CD4-positive, alpha-beta T cell treated with Interleukin-4 for 1 hour (primary cell): ENCODE data around the gene MFRP.

ENCODE experiments used
- DNase-seq, 2 donors: peaks; one replicate each; pipeline ENCODE4 v3.0.0-alpha.2; 2020 to 2022

The MFRP gene

DNA sequence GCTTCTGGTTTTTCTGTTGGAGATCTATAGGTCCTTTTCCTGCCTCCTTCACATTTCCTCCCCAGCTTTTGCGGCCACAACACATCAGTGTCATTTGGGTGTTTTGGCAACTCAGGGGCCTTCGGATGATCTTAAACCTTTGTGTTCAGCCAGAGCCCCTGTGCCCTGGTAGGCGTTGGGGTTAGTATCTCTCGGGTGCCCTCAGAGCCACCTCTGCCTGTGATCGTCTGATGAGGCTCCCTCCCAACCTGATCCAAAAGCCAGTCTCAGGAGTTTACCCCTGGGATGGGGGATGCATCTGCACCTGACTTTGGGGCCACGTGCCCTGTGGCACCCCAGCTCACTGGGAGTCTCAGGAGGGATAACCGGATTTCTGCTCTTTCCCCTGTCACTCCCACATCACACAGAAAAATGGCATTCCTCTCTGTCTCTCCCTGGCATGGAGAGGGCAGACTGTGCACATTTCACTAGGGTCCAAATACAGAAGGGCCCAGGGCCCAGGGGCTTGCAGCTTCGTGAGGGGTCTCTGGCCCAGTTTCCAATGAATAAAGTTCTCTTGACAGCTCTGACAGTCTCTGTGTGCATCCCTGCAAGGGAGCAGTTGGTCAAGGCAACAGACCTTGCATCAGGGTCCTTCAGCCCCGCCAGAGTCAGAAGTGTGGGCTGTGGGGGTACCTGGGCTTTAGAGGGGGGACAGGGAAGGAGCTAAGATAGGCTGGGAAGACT lies 9.6 kb downstream of the MFRP start:
- DNase-seq, result no peak

DNA sequence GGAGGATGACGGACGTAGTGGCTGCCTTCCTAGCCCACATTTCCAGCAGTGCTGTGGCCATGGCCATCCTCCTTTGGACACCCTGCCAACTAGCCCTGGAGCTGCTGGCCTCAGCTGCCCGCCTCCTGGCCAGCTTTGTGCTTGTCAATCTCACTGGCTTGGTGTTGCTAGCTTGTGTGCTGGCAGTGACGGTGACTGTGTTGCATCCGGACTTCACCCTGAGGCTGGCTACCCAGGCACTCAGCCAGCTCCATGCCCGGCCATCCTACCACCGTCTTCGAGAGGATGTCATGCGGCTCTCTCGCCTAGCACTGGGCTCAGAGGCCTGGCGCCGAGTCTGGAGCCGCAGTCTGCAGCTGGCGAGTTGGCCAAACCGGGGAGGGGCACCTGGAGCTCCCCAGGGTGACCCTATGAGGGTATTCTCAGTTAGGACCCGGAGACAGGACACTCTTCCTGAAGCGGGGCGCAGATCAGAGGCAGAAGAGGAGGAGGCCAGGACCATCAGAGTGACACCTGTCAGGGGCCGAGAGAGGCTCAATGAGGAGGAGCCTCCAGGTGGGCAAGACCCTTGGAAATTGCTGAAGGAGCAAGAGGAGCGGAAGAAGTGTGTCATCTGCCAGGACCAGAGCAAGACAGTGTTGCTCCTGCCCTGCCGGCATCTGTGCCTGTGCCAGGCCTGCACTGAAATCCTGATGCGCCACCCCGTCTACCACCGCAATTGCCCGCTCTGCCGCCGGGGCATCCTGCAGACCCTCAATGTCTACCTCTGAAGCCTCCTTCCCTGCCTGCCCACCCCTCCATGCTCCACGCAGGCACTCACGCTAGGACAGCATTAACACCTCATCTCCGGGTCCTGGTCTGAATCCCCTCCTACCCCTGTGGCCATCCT lies 10.6 kb downstream of the MFRP start:
- no peak for DNase-seq

DNA sequence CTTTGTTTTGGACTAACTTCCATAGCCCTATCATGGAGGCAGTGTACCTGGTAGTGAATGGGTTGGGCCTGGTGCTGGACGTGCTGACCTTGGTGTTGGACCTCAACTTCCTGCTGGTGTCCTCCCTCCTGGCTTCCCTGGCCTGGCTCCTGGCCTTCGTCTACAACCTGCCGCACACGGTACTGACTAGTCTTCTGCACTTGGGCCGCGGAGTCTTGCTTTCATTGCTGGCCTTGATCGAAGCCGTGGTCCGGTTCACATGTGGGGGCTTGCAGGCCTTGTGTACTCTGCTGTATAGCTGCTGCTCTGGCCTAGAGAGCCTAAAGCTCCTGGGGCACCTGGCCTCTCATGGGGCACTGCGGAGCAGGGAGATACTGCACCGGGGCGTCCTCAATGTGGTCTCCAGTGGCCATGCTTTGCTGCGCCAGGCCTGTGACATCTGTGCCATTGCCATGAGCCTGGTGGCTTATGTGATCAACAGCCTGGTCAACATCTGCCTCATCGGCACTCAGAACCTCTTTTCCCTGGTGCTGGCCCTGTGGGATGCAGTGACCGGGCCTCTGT lies 11.3 kb downstream of the MFRP start:
- DNase-seq, result no peak

DNA sequence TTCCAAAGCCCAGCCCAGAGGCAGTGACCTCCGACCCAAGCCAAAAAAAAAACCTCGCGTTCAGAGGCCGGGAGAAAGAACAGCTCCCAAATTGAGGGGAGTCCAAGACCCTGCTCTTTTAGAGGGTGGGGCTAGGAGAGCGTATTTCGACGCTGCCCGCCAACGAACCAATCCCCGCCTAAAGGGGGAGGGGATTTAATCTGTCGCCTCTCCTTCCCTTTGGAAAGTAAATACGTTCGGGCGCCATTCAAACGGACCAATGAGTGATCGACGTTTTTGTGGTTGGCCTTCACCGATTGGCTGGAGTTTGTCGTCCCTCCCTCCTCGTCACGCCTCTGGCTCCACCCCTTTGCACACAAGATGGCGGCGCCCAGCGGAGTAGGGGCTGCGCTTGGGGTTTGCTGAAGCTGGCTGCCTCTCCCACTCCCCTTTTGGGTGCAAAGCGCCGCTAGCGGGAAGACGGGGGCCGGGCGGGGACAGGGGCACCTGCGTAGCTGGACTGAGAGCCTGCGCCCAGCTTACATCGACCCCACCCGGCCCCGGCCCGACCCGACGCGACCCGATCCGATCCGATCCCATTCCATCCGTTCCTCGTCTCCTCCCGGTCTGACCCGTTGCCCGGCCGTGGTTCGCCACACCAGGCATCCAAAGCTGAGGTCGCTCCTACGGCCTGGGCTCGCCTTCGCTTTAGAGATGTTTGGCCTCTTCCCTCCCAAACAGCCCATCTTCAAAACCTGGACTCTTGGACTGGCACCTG lies 12.2 kb downstream of the MFRP start, which contains the start of gene RNF26:
Gene RNF26, plus strand, starts transcription at position 354 of the 757 bp plus-strand sequence. CDS start 596 bp downstream, outside the sequence.
- DNase-seq, result peak; percentile 96 to 98

DNA sequence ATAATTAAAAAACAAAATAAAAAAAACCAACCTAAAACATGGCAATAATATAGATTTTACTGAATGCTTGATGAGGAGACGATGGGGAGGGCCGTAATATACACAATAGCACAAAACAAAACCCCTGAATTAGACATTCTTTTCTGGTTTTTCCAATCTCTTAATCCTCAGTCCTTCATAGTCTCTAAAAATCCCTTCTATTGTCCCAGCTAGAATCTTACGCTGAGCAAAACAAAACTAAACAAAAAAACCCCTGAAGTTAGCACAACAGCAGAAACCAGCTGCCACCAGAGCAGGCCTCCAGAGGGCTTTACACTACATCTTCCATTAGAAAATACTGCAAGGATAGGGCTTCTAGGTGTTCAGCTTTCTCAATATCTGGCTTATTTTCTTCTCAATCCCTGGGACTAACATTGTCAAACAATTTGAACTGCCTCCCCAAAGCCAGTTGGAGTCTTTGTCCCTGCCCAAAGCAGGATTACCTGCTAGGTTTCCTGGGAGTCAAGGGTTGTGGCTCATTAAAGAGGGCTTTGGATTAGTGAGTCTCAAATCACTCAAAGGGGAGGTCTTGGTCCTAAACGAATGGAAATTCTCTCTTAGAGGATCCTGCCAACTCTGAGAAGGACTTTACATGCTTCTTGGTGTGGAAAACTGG lies 14.3 kb downstream of the MFRP start:
- no peak for DNase-seq

DNA sequence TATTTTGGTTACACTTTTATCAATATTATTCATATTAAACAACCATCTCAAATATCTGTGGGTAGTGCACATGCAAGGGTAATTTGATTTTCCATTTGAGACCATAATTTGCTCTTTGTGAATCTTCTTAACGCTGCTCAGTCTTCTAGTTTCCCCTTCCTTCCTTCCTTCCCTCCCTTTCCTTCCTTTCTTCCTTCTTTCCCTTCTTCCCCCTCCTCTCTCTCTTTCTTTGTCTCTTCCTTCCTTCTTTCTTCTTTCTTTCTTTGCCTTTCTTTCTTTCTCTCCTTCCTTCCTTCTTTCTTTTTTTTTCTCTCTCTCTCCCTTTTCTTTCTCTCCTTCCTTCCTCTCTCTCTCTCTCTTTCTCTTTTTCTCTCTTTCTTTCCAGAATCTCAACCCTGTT lies 16.3 kb downstream of the MFRP start:
- no peak for DNase-seq

DNA sequence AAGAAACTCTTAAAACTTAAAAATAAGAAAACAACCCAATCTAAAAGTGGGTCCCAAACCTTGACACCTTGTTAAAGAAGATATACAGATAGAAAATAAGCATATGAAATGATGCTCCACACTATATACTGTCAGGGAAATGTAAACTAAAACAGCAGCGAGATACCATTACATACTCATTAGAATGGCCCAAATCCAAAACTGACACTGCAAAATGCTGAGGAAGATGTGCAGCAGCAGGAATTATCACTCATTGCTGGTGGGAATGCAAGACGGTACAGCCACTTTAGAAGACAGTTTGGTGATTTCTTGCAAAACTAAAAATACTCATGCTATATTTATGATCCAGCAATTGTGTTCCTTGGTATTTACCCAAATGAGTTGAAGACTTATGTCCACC lies 17.2 kb downstream of the MFRP start:
- DNase-seq, result no peak

DNA sequence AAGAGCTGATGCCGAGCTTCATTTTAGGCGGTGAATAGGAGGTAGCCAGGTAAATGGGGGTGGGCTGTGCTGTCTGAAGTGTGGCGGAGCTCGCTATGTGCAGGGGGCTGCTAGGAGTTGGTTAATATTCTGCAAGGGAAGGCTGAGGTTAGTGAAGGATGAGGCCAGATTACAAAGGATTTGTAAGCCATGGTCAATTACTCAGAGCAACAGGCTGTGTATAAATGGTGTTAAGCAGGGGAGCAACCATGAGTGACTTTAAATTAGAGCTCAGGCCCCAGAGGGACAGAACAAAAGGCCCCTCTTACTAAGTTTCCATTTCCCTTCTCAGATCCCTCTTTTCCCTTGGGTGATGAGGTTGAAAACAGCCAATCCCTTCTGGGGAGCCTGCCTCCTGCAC lies 22.3 kb downstream of the MFRP start:
- DNase-seq, result no peak

DNA sequence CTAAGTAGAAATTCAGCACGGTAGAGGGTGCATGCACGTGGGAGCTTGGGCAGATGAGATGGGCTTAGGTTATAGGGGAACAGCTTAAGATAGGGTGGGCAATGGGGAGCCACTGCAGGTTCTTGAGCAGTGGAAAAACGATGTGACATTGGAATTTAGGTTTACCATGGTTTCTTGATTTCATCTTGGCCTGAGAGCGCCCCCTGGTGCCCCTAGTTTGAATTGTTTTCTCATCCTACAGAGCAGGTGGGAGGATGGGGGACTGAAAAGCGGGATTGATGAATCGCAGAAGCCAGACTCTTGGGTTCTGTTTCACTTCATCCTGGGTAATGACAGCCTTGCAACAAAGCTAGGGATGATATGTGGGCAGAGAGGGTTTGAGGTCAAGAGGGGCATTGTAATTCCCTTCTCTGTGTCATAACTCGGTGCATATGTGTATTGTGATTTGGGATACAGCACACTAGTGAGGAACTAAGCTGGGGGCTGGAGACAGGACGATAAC lies 22.9 kb downstream of the MFRP start:
- DNase-seq, result peak; percentile 70 to 79

DNA sequence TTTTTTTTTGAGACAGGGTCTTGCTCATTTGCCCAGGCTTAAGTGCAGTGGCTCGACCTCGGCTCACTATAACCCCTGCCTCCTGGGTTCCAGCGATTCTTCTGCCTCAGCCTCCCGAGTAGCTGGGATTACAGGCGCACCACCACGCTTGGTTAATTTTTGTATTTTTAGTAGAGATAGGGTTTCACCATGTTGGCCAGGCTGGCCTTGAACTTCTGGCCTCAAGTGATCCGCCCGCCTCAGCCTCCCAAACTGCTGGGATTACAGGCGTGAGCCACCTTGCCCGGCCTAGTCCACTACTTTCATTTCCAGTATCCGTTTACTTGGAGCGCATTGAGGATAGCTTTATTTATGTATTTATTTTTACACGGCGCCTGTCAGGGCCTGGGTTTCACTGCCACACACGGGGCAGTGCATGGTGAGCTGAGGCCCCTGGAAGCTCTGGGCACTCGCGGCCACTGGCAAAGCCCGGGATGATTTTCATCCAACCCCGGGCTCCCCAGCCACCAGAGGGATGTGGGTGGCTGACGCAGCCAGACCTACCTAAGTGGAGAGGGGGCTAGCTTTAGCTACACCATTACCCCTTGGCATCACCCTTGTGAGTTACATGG lies 23.5 kb downstream of the MFRP start:
- no peak for DNase-seq

DNA sequence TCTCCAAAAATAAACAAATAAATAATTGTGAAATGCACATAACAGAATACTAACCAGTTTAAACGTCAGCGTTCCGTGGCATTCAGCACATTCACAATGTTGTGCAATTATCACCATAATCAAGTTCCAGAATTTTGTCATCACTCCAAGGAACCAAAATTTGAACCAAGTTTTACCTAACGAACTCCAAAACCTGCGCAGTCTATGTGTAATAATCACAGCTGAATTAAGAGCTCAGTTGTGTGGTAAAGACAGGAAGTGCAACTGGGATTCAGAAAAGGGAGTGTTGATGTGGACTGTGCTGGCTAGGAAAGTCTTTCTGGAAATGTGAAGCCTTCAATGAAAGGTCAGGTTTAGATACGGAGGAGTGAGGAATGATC lies 24.2 kb downstream of the MFRP start:
- DNase-seq, result no peak

DNA sequence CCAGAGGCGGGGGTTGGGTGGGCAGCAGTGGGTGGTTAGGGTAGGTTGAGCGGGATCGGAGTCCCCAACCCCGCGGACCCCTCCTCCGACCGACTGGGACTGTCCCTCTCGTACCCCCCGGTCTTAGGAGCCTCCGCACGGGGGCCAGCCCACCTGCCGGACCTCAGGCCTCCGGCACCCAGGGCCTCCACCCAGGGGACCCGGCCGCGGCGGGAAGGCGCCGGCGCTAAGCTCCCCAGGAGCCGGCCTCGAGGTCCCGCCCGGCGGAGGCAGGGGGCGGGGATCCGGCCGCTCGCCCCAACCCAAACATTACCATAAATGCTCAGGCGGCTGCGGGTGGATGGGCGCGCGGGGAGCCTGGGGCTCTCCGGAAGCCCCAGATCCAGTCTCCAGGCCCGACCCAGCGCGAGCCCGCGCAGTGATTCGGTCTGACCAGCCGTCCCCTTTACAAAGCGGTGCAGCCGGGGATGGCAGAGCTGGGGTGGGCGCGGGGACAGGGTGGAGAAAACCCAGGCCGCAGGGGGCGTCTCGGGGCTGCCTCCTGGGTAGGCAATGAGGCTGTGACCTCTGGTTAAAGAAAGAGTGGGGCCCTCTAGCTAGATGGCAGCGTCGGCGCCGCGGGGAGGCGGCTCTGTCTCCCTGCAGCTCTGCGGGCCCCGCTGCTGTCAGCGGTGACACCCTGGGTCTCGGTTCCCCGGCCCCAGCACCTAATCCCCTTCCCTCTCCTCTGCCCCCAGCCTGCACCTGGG lies 25.6 kb downstream of the MFRP start:
- DNase-seq, result peak in 1 of 2 donors; percentile 41

DNA sequence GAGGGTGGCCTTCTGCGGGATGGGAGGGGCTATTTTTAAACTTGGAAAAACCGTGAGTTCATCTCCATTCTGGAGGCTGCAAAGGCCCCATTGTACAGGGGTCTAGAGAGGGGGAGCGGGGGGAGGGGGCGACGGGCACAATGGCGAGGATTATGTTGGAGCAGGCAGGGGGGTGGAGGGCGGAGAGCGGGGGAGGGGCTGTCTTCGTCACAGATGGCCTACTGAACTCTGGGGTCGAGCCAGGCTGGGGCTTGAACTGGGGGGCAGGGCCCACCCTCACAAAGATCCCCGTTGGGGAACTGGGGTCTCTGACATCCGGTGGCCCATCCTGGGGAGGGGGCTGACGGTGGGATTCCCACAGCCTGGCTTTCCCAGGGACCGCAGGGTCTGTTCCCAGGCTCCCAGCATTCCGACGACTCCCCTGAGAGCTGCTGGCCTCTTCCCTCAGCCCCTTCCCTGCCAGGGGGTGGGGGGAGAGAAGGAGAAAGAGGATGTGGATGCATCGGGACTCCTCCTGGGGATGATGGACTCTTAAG lies 26.2 kb downstream of the MFRP start:
- DNase-seq, result no peak

DNA sequence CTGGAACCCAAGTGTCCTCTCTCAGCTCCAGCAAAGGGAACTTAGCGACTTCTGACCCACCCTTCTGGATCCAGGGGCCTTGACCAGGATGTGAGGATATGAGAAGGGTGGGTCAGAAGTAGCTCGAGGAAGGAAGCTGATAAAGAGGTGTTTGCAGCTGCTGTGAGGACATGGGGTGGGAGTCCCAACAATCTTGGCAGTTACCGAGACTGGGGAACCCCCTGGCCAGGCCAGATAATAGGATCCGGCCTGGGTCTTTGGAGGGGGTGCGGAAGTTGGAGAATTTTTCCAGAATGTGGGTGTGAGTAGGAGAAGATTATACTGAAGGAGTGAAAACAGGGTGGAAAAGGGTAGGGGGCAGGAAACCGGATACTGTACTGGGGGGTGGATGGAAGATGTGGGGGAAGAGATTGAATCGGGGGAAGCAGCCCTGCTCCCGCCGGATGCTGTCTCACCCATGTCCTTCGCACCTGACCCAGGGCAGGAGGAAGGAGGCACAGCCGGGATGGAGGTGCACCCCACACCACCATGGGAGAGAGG lies 26.7 kb downstream of the MFRP start:
- no peak for DNase-seq

DNA sequence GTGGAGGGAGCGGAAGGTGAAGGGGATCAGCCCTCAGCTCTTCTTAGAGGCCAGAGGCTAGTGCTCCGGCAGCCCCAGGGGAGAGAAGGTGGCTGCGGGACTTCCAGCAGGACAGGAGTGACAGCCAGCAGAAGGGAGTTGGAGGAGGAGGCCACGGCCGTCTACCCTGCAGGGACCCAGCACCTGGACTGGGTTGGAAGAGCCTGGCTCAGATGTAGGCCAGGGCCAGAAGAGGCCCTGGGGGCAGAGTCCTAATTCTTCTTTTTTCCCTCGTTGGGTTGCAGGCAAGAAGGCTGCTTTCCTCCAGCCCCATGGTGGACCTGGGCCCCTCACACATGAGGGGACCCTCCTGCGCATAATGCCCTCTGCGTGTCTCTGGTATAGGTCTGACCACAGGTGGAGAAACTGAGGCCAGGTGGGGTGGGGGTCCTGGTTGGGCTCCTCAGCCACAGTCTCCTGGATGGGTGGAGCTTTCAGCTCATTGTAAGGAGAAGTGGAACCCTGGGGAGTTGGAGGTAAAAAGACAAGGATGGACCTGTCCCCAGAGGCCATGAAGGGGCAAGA lies 27.3 kb downstream of the MFRP start:
- no peak for DNase-seq

DNA sequence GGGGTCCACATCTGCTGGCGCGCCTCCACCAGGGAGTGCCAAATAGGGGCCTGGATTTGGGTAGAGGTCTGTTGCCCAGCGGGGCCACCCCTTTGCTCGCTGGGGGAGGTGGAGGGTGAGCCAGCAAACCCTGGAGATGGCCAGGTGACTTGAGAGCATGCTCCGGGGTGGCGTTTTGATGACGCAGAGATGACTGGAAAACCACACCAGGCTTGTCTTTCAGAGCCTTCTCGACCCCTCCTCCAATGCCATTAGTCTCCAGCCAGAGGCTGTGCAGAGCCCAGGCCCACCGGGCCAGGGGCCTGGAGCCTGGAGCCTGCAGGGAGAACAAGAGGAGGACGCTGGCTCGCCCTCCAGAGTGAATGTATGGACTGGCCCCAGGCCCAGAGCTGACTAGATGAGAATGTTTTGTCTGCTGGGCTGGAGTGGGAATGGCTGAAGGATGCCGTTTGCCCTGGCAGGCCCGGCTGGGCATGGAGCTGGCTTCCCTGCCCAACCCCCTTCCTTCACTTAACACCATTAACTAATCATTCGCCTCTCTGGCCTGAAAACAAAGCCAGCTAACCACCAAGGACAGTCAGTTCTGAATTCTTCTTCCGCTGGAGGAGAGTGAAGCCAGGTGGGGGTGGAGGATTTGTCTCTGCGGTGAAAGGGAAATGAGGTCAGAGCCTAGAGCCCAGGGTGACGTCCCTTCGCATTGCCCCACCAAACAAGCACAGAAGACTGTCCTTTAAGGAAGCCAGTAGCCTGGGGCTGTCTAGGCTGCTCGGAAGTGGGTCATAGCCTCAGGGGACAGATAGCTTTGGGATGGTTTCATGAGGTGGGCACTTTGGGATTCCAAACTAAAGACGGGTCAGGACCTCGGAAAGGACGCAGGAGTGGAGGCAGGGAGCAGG lies 28.0 kb downstream of the MFRP start:
- DNase-seq, result peak; percentile 39 to 51

DNA sequence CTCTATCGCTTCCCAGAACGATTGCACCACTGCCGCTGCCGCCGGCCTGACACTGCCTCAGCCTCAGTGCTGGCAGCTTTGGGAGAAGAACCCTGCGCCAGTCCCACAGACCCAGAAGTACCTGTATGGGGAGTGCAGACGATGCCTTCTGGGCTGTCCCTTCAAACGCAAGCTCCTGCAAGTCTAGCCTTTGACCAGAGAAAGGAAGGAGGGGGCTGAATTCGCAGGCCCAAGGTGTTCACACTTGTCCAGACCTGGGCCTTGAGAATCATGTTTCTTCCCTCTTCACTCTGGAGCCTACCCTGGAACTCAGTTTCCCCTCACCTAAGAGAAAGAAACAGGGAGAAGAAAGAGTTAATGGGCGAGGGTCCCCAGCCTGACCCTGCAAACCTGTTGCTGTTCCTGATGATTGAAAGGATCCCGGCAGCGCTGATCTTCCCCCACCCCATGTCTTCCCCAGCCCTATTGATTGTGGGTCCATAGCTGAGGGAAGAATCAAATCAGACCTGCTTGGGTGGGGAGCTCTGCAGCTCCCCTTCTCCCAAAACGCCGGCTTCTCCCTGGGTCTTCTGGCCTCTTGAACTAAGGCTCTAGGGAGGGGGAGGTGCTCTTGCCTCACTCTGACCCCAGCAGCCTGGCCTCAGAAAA lies 28.8 kb downstream of the MFRP start:
- DNase-seq, result no peak
